ENCODE measurements around the gene TMC1. TPM values are rescaled to one million over a fixed set of nuclear protein-coding genes. Genes with fewer than 3 reads are reported as not detected.
"Not testable (repeated sequence)": the region's sequence is repeated elsewhere in the genome, so short reads cannot be mapped to it uniquely, and the experiment has no call there.

Gene TMC1
- 0.25 TPM for total RNA-seq
- polyA plus RNA-seq (ENCODE audit: insufficient read depth, low read depth, low replicate concordance), result 1.2 TPM
- long read RNA-seq, donor 1, result 0 reads
- long read RNA-seq, donor 2, result 0 reads
- long read RNA-seq, donor 3, result 0 reads
- long read RNA-seq, donor 4, result 0 reads
- long read RNA-seq, donor 5, result 0 reads
- long read RNA-seq, donor 6, result 0 reads
- long read RNA-seq, donor 7, result 0 reads
- long read RNA-seq, donor 8, result 0 reads
- long read RNA-seq, donor 9, result 0 reads
- long read RNA-seq, donor 10, result 0 reads

- H3K4me3 ChIP-seq (ENCODE audit: low read length in 3 of 3); DNase-seq; H3K36me3 ChIP-seq (ENCODE audit: control insufficient read depth in 2 of 3, insufficient read depth in 3 of 3, low read length in 3 of 3); FAIRE-seq; H3K4me1 ChIP-seq (ENCODE audit: control insufficient read depth in 2 of 3, insufficient read depth in 2 of 3, low read depth in 1 of 3, low read length in 3 of 3); H3K27ac ChIP-seq (ENCODE audit: low read depth in 2 of 2, low read length in 2 of 2); H3K27me3 ChIP-seq (ENCODE audit: control insufficient read depth, insufficient read depth, low read length); H3K9ac ChIP-seq (ENCODE audit: low read length in 3 of 3); H3K9me3 ChIP-seq (ENCODE audit: control insufficient read depth in 2 of 3, insufficient read depth in 1 of 3, low read length in 3 of 3); intact Hi-C loops (cut with DNase I): not testable (repeated sequence)
Measured at GRCh38 chr9:72521416-72521815, at the start of gene TMC1. TSS of gene TMC1 (plus strand) at chr9:72521608. CDS start at chr9:72648649, 127,041 bp downstream.

GRCh38 chr9:72473474-72474261 is 47.7 kb upstream of the TMC1 start:
- Histone ChIP-seq H3K9me3 (ENCODE audit: control insufficient read depth in 2 of 3, insufficient read depth in 1 of 3, low read length in 3 of 3) (no peaks in the 10 kb centered on the region), H3K27me3 (ENCODE audit: control insufficient read depth, insufficient read depth, low read length) (no peaks in the 10 kb centered on the region), H3K27ac (ENCODE audit: low read depth in 2 of 2, low read length in 2 of 2) (no peak overlapping the region), H3K4me3 (ENCODE audit: low read length in 3 of 3) (no peak overlapping the region), H3K9ac (ENCODE audit: low read length in 3 of 3) (no peak overlapping the region), H3K36me3 (ENCODE audit: control insufficient read depth in 2 of 3, insufficient read depth in 3 of 3, low read length in 3 of 3) (no peaks in the 10 kb centered on the region), H3K4me1 (ENCODE audit: control insufficient read depth in 2 of 3, insufficient read depth in 2 of 3, low read depth in 1 of 3, low read length in 3 of 3) (peaks cover 0 to 8% (median 3%) of the 10 kb centered on the region in 3 donors)
- DNase-seq (no peak), FAIRE-seq (no peak)
- TF ChIP-seq CTCF (IDR thresholded peaks at IDR 0.05; ENCODE audit: borderline replicate concordance, extremely low read depth, insufficient read depth), result no peak
- intact Hi-C loops (cut with DNase I), result no loop called here

GRCh38 chr9:72474676-72475075 is 46.7 kb upstream of the TMC1 start:
- Histone ChIP-seq H3K9me3 (ENCODE audit: control insufficient read depth in 2 of 3, insufficient read depth in 1 of 3, low read length in 3 of 3) (no peaks in the 10 kb centered on the region), H3K27me3 (ENCODE audit: control insufficient read depth, insufficient read depth, low read length) (no peaks in the 10 kb centered on the region), H3K9ac (ENCODE audit: low read length in 3 of 3) (no peak overlapping the region), H3K36me3 (ENCODE audit: control insufficient read depth in 2 of 3, insufficient read depth in 3 of 3, low read length in 3 of 3) (no peaks in the 10 kb centered on the region), H3K4me3 (ENCODE audit: low read length in 3 of 3) (no peak overlapping the region), H3K27ac (ENCODE audit: low read depth in 2 of 2, low read length in 2 of 2) (no peak overlapping the region), H3K4me1 (ENCODE audit: control insufficient read depth in 2 of 3, insufficient read depth in 2 of 3, low read depth in 1 of 3, low read length in 3 of 3) (peaks cover 0 to 8% (median 3%) of the 10 kb centered on the region in 3 donors)
- DNase-seq (no peak), FAIRE-seq (no peak)
- no peak for TF ChIP-seq CTCF (IDR thresholded peaks at IDR 0.05; ENCODE audit: borderline replicate concordance, extremely low read depth, insufficient read depth)
- intact Hi-C loops (cut with DNase I), result no loop called here

GRCh38 chr9:72476100-72476499 is 45.3 kb upstream of the TMC1 start:
- DNase-seq, result no peak
- FAIRE-seq, result no peak
- Histone ChIP-seq H3K9ac (ENCODE audit: low read length in 3 of 3) (no peak overlapping the region), H3K9me3 (ENCODE audit: control insufficient read depth in 2 of 3, insufficient read depth in 1 of 3, low read length in 3 of 3) (no peaks in the 10 kb centered on the region), H3K27me3 (ENCODE audit: control insufficient read depth, insufficient read depth, low read length) (no peaks in the 10 kb centered on the region), H3K27ac (ENCODE audit: low read depth in 2 of 2, low read length in 2 of 2) (no peak overlapping the region), H3K36me3 (ENCODE audit: control insufficient read depth in 2 of 3, insufficient read depth in 3 of 3, low read length in 3 of 3) (no peaks in the 10 kb centered on the region), H3K4me1 (ENCODE audit: control insufficient read depth in 2 of 3, insufficient read depth in 2 of 3, low read depth in 1 of 3, low read length in 3 of 3) (peaks cover 0 to 8% (median 3%) of the 10 kb centered on the region in 3 donors), H3K4me3 (ENCODE audit: low read length in 3 of 3) (no peak overlapping the region)
- intact Hi-C loops (cut with DNase I), result no loop called here
- TF ChIP-seq CTCF (IDR thresholded peaks at IDR 0.05; ENCODE audit: borderline replicate concordance, extremely low read depth, insufficient read depth), result no peak
